ENCODE measurements around the gene HSPB9. TPM values are rescaled to one million over a fixed set of nuclear protein-coding genes. Genes with fewer than 3 reads are reported as not detected.

The HSPB9 gene
- total RNA-seq, 4 donors from 2014 or later: 0.14 TPM; not detected in 3

DNA sequence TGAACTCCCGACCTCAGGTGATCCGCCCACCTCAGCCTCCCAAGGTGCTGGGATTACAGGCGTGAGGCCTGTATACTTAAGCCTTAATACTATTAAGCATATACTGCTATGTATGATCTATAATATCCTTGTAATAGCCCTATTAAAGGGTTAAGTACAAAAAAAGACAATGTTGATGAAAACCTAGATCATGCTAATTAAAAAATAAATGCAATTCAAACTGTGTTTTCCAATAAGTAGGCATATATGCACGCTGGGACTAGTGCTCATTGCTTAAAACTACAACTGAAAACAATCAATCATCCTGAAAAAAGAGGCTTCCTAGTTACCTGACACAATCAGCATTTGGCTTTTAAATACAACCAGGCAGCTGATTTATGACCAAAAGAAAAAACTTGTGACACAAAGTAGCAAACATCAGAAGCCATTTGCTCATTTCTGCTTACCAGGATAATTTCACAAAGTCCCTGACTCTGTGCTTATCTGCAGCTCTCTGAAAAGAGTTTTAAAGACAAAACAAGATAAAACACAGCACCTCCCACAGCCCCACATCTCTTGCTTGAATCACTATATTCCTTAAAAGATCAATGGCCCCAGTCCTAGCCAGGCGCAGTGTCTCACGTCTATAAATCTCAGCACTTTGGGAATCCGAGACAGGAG lies 35.4 kb upstream of the HSPB9 start:
- DNase-seq: no peak
- 70 to 78% methylated on average over 4 to 7 of the region's 7 CpGs for WGBS, 2 donors (ENCODE audit: low coverage in 1 of 2)
- Histone ChIP-seq H3K9me3 (no peaks in the 10 kb centered on the region), H3K27me3 (peaks cover 27% of the 10 kb centered on the region), H3K4me1 (no peaks in the 10 kb centered on the region), H3K36me3 (no peaks in the 10 kb centered on the region), H3K27ac (no peak overlapping the region), H3K4me3 (no peak overlapping the region)
- in situ Hi-C loops (cut with MboI; ENCODE audit: low pct_ligation_motif_present in 1 of 4, low pct_unique_long_range_greater_than_20kb in 1 of 4, low sequenced_read_pairs in 3 of 4): loop anchor here in 1 of 4 donors (25.0 kb wide), 1 partner anchor 350 kb away; the partner anchor contains the start of gene HAP1
- TF ChIP-seq, protein P1, sequence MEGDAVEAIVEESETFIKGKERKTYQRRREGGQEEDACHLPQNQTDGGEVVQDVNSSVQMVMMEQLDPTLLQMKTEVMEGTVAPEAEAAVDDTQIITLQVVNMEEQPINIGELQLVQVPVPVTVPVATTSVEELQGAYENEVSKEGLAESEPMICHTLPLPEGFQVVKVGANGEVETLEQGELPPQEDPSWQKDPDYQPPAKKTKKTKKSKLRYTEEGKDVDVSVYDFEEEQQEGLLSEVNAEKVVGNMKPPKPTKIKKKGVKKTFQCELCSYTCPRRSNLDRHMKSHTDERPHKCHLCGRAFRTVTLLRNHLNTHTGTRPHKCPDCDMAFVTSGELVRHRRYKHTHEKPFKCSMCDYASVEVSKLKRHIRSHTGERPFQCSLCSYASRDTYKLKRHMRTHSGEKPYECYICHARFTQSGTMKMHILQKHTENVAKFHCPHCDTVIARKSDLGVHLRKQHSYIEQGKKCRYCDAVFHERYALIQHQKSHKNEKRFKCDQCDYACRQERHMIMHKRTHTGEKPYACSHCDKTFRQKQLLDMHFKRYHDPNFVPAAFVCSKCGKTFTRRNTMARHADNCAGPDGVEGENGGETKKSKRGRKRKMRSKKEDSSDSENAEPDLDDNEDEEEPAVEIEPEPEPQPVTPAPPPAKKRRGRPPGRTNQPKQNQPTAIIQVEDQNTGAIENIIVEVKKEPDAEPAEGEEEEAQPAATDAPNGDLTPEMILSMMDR (IDR thresholded peaks at IDR 0.05): no peak
- TF ChIP-seq POLR2A (IDR thresholded peaks at IDR 0.05) (no peak), POLR2AphosphoS5 (IDR thresholded peaks at IDR 0.05) (no peak), EP300 (IDR thresholded peaks at IDR 0.05; ENCODE audit: low read depth) (no peak)
- intact Hi-C loops (cut with DNase I; ENCODE audit: low total_unique reads): no loop called here

DNA sequence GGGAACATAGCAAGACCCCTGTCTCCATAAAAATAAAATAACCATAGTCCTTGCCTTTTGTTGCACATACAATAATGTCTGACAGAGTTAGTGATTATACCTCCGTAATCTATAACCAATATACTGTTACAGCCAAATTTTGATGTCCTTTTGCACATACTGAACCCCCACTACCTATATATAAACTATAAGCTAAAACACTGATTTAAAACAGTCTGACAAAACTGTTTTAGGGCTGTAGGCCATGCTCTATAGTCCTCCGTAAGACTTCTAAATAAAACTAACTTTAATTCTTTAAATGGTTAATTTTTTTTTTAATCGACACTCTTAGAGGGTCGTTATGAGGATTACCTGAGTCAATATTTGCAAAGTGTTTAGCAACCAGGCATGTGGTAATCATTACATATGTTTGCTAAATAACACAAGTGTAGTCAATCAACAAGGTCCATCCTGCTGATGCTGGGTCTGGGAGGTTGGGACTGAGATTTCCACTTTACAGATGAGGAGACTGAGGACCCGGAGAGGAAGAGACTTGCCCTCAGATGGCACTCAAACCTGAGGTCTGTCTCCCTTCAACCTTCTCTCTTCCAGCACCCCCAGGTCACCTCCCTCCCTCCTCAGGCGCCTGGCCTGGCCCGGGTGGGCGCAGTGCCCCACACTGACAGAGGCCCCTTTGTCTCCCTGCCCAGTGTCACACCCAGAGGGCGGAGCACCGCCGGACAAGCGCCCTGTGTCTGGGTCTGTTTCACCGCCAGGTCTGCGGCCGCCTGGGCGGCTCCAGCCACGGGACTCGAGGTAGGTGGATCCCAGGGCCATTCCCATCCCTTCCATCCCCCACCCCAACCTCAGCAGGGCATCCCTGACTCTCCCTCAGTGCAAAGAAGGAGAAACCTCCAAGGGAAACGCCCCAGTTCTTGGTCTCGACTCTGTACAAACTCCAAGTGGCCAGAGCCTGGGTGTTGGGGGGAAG lies 34.6 kb upstream of the HSPB9 start:
- Histone ChIP-seq H3K36me3 (no peaks in the 10 kb centered on the region), H3K4me1 (no peaks in the 10 kb centered on the region), H3K27ac (no peak overlapping the region), H3K9me3 (no peaks in the 10 kb centered on the region), H3K4me3 (no peak overlapping the region), H3K27me3 (peaks cover 27% of the 10 kb centered on the region)
- 36 to 60% methylated on average over 4 to 20 of the region's 20 CpGs for WGBS, 2 donors (ENCODE audit: low coverage in 1 of 2)
- intact Hi-C loops (cut with DNase I; ENCODE audit: low total_unique reads): no loop called here
- DNase-seq: no peak
- TF ChIP-seq POLR2A (IDR thresholded peaks at IDR 0.05) (no peak), POLR2AphosphoS5 (IDR thresholded peaks at IDR 0.05) (no peak), EP300 (IDR thresholded peaks at IDR 0.05; ENCODE audit: low read depth) (no peak)
- TF ChIP-seq, protein P1 (IDR thresholded peaks at IDR 0.05): no peak
- in situ Hi-C loops (cut with MboI; ENCODE audit: low pct_ligation_motif_present in 1 of 4, low pct_unique_long_range_greater_than_20kb in 1 of 4, low sequenced_read_pairs in 3 of 4): loop anchor here in 1 of 4 donors (25.0 kb wide), 1 partner anchor 351 kb away; the partner anchor contains the start of gene HAP1

DNA sequence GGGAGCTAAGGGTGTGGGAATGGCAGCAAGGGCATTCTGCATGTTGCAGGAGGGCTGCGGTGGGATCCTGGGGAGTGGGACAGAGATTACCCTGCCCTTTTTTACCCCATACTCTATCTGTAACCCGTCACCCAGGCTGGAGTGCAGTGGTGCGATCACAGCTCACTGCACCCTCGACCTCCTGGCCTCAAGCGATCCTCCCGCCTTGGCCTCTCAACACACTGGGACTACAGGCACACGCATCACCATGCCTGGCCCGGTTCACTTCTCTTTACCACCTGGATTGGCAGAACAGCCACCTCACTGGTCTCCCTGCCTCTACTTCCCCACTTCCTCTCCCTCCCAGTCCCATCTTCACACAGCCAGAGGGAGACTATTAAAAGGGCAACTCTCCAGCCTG lies 33.9 kb upstream of the HSPB9 start:
- Histone ChIP-seq H3K27ac (no peak overlapping the region), H3K4me3 (no peak overlapping the region), H3K4me1 (no peaks in the 10 kb centered on the region), H3K9me3 (no peaks in the 10 kb centered on the region), H3K36me3 (no peaks in the 10 kb centered on the region), H3K27me3 (peaks cover 27% of the 10 kb centered on the region)
- intact Hi-C loops (cut with DNase I; ENCODE audit: low total_unique reads) (no loop called here), in situ Hi-C loops (cut with MboI; ENCODE audit: low pct_ligation_motif_present in 1 of 4, low pct_unique_long_range_greater_than_20kb in 1 of 4, low sequenced_read_pairs in 3 of 4) (loop anchor here in 1 of 4 donors (25.0 kb wide), 1 partner anchor 351 kb away; the partner anchor contains the start of gene HAP1)
- TF ChIP-seq POLR2AphosphoS5 (IDR thresholded peaks at IDR 0.05) (no peak), EP300 (IDR thresholded peaks at IDR 0.05; ENCODE audit: low read depth) (no peak), POLR2A (IDR thresholded peaks at IDR 0.05) (no peak)
- TF ChIP-seq, protein P1 (IDR thresholded peaks at IDR 0.05): no peak
- 83% methylated on average over 8 of the region's 8 CpGs; no CpG with 5 or more reads in 1 of the 2 donors for WGBS, 2 donors (ENCODE audit: low coverage in 1 of 2)
- DNase-seq: no peak

All from transverse colon (tissue), 4 donors.